Suprapubic skin (tissue), 3 donors: ENCODE measurements around the gene IL18R1.

Source experiments
- CTCF ChIP-seq, 2 donors: fragments of 200-600 bp in 1 of 2; fragments of 450-650 bp in 1 of 2; sonication (generic) in 1 of 2; IDR thresholded peaks; one replicate each; pipeline ENCODE4 v1.5.1; 2016 to 2019; ENCODE audit warnings: antibody characterized with exemption in 2 of 2, mild to moderate bottlenecking in 1 of 2, moderate library complexity in 1 of 2
- EP300 ChIP-seq: sonication (generic); formaldehyde crosslinking; IDR thresholded peaks from one replicate; pipeline ENCODE4 v1.6.1; 2017; ENCODE audit warnings: antibody characterized with exemption
- POLR2A ChIP-seq, 2 donors: fragments of 450-650 bp; IDR thresholded peaks; one replicate each; pipeline ENCODE4 v1.6.1; 2017; ENCODE audit warnings: antibody characterized with exemption in 2 of 2, mild to moderate bottlenecking in 2 of 2, moderate library complexity in 2 of 2

- no peak for TF ChIP-seq POLR2A (IDR thresholded peaks at IDR 0.05)
- TF ChIP-seq CTCF (IDR thresholded peaks at IDR 0.05), result no peak
- no peak for TF ChIP-seq EP300
These were observed 81.5 kb downstream of the IL18R1 start for GRCh38 chr2:102437122-102437521.
